H9 (cell line): ENCODE measurements around the gene ADGRG4. TPM values are rescaled to one million over a fixed set of nuclear protein-coding genes. Genes with fewer than 3 reads are reported as not detected.
A peak's percentile ranks its signal among the peaks of the same experiment; 100 is the strongest.

Source experiments
- DNase-seq: peaks from one replicate; pipeline ENCODE4 v3.0.0-alpha.2; 2017
- H2AFZ ChIP-seq: one replicate; pipeline ENCODE4 v1.6.1; 2013; ENCODE audit warnings: mild to moderate bottlenecking, low read length, control low read depth, moderate library complexity
- H2AK5ac ChIP-seq: 2 replicates; pipeline ENCODE4 v1.6.1; 2013; ENCODE audit warnings: low read length, control low read depth, mixed read lengths; ENCODE audit not compliant: insufficient read length
- H2BK120ac ChIP-seq: one replicate; pipeline ENCODE4 v1.6.1; 2013; ENCODE audit warnings: low read depth, mild to moderate bottlenecking, low read length, control low read depth, inconsistent platforms; ENCODE audit not compliant: poor library complexity, severe bottlenecking
- H2BK12ac ChIP-seq: 2 replicates; pipeline ENCODE4 v1.6.1; 2013; ENCODE audit warnings: low read length, control low read depth, mixed read lengths, low read depth; ENCODE audit not compliant: insufficient read length
- H2BK15ac ChIP-seq: 2 replicates; pipeline ENCODE4 v1.6.1; 2013; ENCODE audit warnings: low read depth, low read length, control low read depth
- H2BK20ac ChIP-seq: one replicate; pipeline ENCODE4 v1.6.1; 2013; ENCODE audit warnings: low read depth, mild to moderate bottlenecking, low read length, control low read depth, inconsistent platforms; ENCODE audit not compliant: poor library complexity, severe bottlenecking
- H2BK5ac ChIP-seq: 2 replicates; pipeline ENCODE4 v1.6.1; 2013; ENCODE audit warnings: low read length, control low read depth, mixed read lengths; ENCODE audit not compliant: insufficient read length
- H3K14ac ChIP-seq: 2 replicates; pipeline ENCODE4 v1.6.1; 2013; ENCODE audit warnings: low read length, control low read depth; ENCODE audit not compliant: insufficient read depth
- H3K18ac ChIP-seq: 2 replicates; pipeline ENCODE4 v1.6.1; 2013; ENCODE audit warnings: low read depth, mild to moderate bottlenecking, mixed read lengths, low read length, control low read depth; ENCODE audit not compliant: insufficient read length
- H3K23ac ChIP-seq: 2 replicates; pipeline ENCODE4 v1.6.1; 2013; ENCODE audit warnings: low read length, control low read depth, mixed read lengths, low read depth; ENCODE audit not compliant: insufficient read length
- H3K23me2 ChIP-seq: 2 replicates; pipeline ENCODE4 v1.6.1; 2013; ENCODE audit warnings: low read depth, mild to moderate bottlenecking, mixed read lengths, low read length, control low read depth; ENCODE audit not compliant: insufficient read length, poor library complexity, severe bottlenecking
- H3K27ac ChIP-seq: 2 replicates; pipeline ENCODE4 v1.5.1; 2013; ENCODE audit warnings: low read length, control low read depth, mixed read lengths, low read depth; ENCODE audit not compliant: insufficient read length
- H3K27me3 ChIP-seq: 2 replicates; pipeline ENCODE4 v1.6.1; 2013; ENCODE audit warnings: low read length, control low read depth, inconsistent platforms; ENCODE audit not compliant: insufficient read depth
- H3K4ac ChIP-seq: 2 replicates; pipeline ENCODE4 v1.6.1; 2013; ENCODE audit warnings: low read depth, mild to moderate bottlenecking, control low read depth, inconsistent platforms, low read length, moderate library complexity
- H3K4me1 ChIP-seq: 2 replicates; pipeline ENCODE4 v1.6.1; 2013; ENCODE audit warnings: low read length, control low read depth, inconsistent platforms; ENCODE audit not compliant: insufficient read depth
- H3K4me2 ChIP-seq: 2 replicates; pipeline ENCODE4 v1.6.1; 2013; ENCODE audit warnings: low read length, control low read depth, mixed read lengths; ENCODE audit not compliant: insufficient read length, insufficient read depth
- H3K56ac ChIP-seq: 2 replicates; pipeline ENCODE4 v1.6.1; 2013; ENCODE audit warnings: low read depth, mild to moderate bottlenecking, mixed read lengths, low read length, control low read depth; ENCODE audit not compliant: insufficient read length
- H3K79me1 ChIP-seq: 2 replicates; pipeline ENCODE4 v1.6.1; 2013; ENCODE audit warnings: low read depth, mild to moderate bottlenecking, moderate library complexity, low read length, control low read depth, inconsistent platforms; ENCODE audit not compliant: insufficient read depth, poor library complexity, severe bottlenecking
- H3K79me2 ChIP-seq: 2 replicates; pipeline ENCODE4 v1.6.1; 2013; ENCODE audit warnings: low read length, control low read depth, inconsistent platforms; ENCODE audit not compliant: insufficient read depth
- H3K9ac ChIP-seq: 2 replicates; pipeline ENCODE4 v1.6.1; 2013; ENCODE audit warnings: low read length, control low read depth, mixed read lengths; ENCODE audit not compliant: insufficient read length; ENCODE audit errors: extremely low read depth
- H3K9me3 ChIP-seq: one replicate; pipeline ENCODE4 v1.6.1; 2013; ENCODE audit warnings: low read depth, low read length, inconsistent platforms; ENCODE audit not compliant: control insufficient read depth
- H3T11ph ChIP-seq: one replicate; pipeline ENCODE4 v1.6.1; 2013; ENCODE audit warnings: mild to moderate bottlenecking, low read length, control low read depth, inconsistent platforms
- H4K20me1 ChIP-seq: one replicate; pipeline ENCODE4 v1.6.1; 2013; ENCODE audit not compliant: control insufficient read depth, insufficient read length, insufficient read depth
- H4K5ac ChIP-seq: 2 replicates; pipeline ENCODE4 v1.6.1; 2013; ENCODE audit warnings: low read depth, mild to moderate bottlenecking, mixed read lengths, low read length, control low read depth; ENCODE audit not compliant: insufficient read length
- H4K8ac ChIP-seq: replicated peaks from 2 replicates; pipeline ENCODE4 v1.6.1; 2013; ENCODE audit warnings: low read length, control low read depth, mixed read lengths, low read depth; ENCODE audit not compliant: insufficient read length
- H4K91ac ChIP-seq: 2 replicates; pipeline ENCODE4 v1.6.1; 2013; ENCODE audit warnings: low read depth, mild to moderate bottlenecking, moderate library complexity, mixed read lengths, low read length, control low read depth; ENCODE audit not compliant: insufficient read length
- H3K27ac Mint-ChIP-seq, 3 experiments: 2 replicates in 2 of 3; 3 replicates in 1 of 3; pipeline ENCODE4 v1.8.0; 2020 to 2021; ENCODE audit warnings: mixed read lengths in 3 of 3, mild to moderate bottlenecking in 1 of 3, moderate library complexity in 1 of 3
- H3K27me3 Mint-ChIP-seq: 2 replicates; pipeline ENCODE4 v1.8.0; 2021; ENCODE audit warnings: low read depth, mild to moderate bottlenecking, moderate library complexity, mixed read lengths
- H3K36me3 Mint-ChIP-seq, 3 experiments: 2 replicates in 2 of 3; 3 replicates in 1 of 3; pipeline ENCODE4 v1.8.0; 2020 to 2021; ENCODE audit warnings: low read depth in 3 of 3, mixed read lengths in 3 of 3; ENCODE audit not compliant: insufficient read depth in 1 of 3
- H3K4me1 Mint-ChIP-seq, 2 experiments: 2 replicates each; pipeline ENCODE4 v1.8.0; 2020; ENCODE audit warnings: mixed read lengths in 2 of 2
- H3K4me3 Mint-ChIP-seq, 2 experiments: 2 replicates in 1 of 2; 3 replicates in 1 of 2; pipeline ENCODE4 v1.8.0; 2020 to 2021; ENCODE audit warnings: mild to moderate bottlenecking in 2 of 2, mixed read lengths in 2 of 2, moderate library complexity in 1 of 2
- H3K9me3 Mint-ChIP-seq, 2 experiments: 2 replicates in 1 of 2; 3 replicates in 1 of 2; pipeline ENCODE4 v1.8.0; 2020; ENCODE audit warnings: mild to moderate bottlenecking in 2 of 2, mixed read lengths in 2 of 2, moderate library complexity in 1 of 2
- WGBS: extraction: QIAGEN DNeasy Blood & Tissue Kit; methylation state at CpG from one replicate; pipeline ENCODE4 v1.1.7; 2013; ENCODE audit warnings: missing lambda C conversion rate, low lambda C conversion rate, mixed read lengths; ENCODE audit not compliant: insufficient read length; ENCODE audit errors: extremely low coverage; 5-methylcytosine and 5-hydroxymethylcytosine counted together
- total RNA-seq: library from RNA; stranded (reverse); gene quantifications from 2 replicates; pipeline ENCODE4 v1.2.1, GENCODE V29; 2021
- TF ChIP-seq, protein P1 (sequence below): fragments of 200-600 bp; sonication (generic); conservative IDR thresholded peaks from 3 replicates; pipeline ENCODE4 v1.8.0; 2021; ENCODE audit warnings: antibody characterized with exemption, mild to moderate bottlenecking

Gene ADGRG4
- total RNA-seq, 1 experiment from 2014 or later = not detected

DNA sequence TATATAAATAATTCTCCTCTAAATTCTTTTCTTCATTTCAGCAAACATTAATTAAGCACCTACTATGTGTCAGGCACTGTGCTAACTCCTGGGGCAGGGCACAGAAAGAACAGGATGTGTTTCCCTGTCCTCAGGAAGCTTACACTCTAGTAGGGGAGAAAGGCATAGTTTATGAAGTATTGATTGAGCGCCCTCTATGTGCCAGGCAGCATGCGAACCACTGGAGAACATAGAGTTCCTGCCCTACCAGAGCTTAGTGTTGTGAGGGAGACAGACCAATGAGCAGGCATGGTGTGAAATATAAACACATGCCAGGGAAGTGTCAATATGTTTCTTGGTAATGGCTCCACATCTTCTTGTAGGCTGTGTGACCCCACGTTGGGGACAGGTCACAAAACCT, 3.7 kb downstream of the ADGRG4 start:
- no peaks in the 10 kb centered on the region for H3K4me1 Mint-ChIP-seq
- Histone ChIP-seq H2BK12ac (no peak overlapping the region), H4K8ac (no peak overlapping the region), H3K9me3 (peaks cover 41% of the 10 kb centered on the region), H3K9ac (no peak overlapping the region), H3K18ac (no peak overlapping the region), H2AFZ (no peak overlapping the region), H3K56ac (no peak overlapping the region), H3K4me1 (no peaks in the 10 kb centered on the region), H2BK20ac (no peak overlapping the region), H2BK15ac (no peak overlapping the region), H2BK120ac (no peak overlapping the region), H3K23ac (no peak overlapping the region), H3T11ph (no peak overlapping the region), H2AK5ac (no peak overlapping the region), H3K4ac (no peak overlapping the region), H3K27ac (no peak overlapping the region), H4K20me1 (no peaks in the 10 kb centered on the region), H3K79me1 (no peaks in the 10 kb centered on the region), H2BK5ac (no peak overlapping the region), H3K23me2 (no peaks in the 10 kb centered on the region), H3K4me2 (no peak overlapping the region), H4K5ac (no peak overlapping the region), H3K14ac (no peak overlapping the region), H4K91ac (no peak overlapping the region), H3K27me3 (no peaks in the 10 kb centered on the region), H3K79me2 (no peaks in the 10 kb centered on the region)
- no peak overlapping the region for H3K27ac Mint-ChIP-seq
- no peak overlapping the region for H3K4me3 Mint-ChIP-seq
- peaks cover 0 to 3% (median 1%) of the 10 kb centered on the region in 3 experiments; a peak in 3 of 7 replicates for H3K36me3 Mint-ChIP-seq
- peaks cover 46% of the 10 kb centered on the region for H3K27me3 Mint-ChIP-seq
- no CpG with 5 or more reads among the region's 3 CpGs for WGBS
- TF ChIP-seq, protein P1, sequence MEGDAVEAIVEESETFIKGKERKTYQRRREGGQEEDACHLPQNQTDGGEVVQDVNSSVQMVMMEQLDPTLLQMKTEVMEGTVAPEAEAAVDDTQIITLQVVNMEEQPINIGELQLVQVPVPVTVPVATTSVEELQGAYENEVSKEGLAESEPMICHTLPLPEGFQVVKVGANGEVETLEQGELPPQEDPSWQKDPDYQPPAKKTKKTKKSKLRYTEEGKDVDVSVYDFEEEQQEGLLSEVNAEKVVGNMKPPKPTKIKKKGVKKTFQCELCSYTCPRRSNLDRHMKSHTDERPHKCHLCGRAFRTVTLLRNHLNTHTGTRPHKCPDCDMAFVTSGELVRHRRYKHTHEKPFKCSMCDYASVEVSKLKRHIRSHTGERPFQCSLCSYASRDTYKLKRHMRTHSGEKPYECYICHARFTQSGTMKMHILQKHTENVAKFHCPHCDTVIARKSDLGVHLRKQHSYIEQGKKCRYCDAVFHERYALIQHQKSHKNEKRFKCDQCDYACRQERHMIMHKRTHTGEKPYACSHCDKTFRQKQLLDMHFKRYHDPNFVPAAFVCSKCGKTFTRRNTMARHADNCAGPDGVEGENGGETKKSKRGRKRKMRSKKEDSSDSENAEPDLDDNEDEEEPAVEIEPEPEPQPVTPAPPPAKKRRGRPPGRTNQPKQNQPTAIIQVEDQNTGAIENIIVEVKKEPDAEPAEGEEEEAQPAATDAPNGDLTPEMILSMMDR = peak; percentile 33; the same call in 1 of the 3 replicates
- DNase-seq = no peak
- H3K9me3 Mint-ChIP-seq = peaks cover 69 to 75% of the 10 kb centered on the region in 2 experiments
